Bronchial epithelial cell (primary cell): ENCODE data around the gene FAM3B. TPM values are rescaled to one million over a fixed set of nuclear protein-coding genes. Genes with fewer than 3 reads are reported as not detected.

Source experiments
- DNase-seq: peaks from one replicate; pipeline ENCODE4 v3.0.0-alpha.2; 2010; ENCODE audit warnings: low read depth
- FAIRE-seq: peaks from 2 replicates; lab custom pipeline; 2011; peaks lifted over from hg19 to GRCh38; lab: Jason Lieb, UNC
- H3K27me3 ChIP-seq: 2 replicates; pipeline ENCODE4 v1.5.1; 2011; ENCODE audit warnings: low read length; ENCODE audit not compliant: control insufficient read depth, insufficient read depth
- H3K36me3 ChIP-seq: 2 replicates; pipeline ENCODE4 v1.5.1; 2011; ENCODE audit warnings: low read length; ENCODE audit not compliant: control insufficient read depth, insufficient read depth
- H3K4me3 ChIP-seq: 2 replicates; pipeline ENCODE4 v1.5.1; 2011; ENCODE audit warnings: mild to moderate bottlenecking, low read depth, low read length, control low read depth
- total RNA-seq: library from RNA; depleted of rRNA; stranded (reverse); fragments of >200 nt; gene quantifications from 2 replicates; pipeline ENCODE4 v1.2.1, GENCODE V29; 2014
- TF ChIP-seq, protein P1 (sequence below): IDR thresholded peaks from 2 replicates; pipeline ENCODE4 v1.5.1; 2011; ENCODE audit warnings: mild to moderate bottlenecking, moderate library complexity, low read length, control low read depth, inconsistent platforms; ENCODE audit not compliant: insufficient read depth, severe bottlenecking

Gene FAM3B, protein sequence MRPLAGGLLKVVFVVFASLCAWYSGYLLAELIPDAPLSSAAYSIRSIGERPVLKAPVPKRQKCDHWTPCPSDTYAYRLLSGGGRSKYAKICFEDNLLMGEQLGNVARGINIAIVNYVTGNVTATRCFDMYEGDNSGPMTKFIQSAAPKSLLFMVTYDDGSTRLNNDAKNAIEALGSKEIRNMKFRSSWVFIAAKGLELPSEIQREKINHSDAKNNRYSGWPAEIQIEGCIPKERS
- total RNA-seq, result not detected in 2 replicates

DNA sequence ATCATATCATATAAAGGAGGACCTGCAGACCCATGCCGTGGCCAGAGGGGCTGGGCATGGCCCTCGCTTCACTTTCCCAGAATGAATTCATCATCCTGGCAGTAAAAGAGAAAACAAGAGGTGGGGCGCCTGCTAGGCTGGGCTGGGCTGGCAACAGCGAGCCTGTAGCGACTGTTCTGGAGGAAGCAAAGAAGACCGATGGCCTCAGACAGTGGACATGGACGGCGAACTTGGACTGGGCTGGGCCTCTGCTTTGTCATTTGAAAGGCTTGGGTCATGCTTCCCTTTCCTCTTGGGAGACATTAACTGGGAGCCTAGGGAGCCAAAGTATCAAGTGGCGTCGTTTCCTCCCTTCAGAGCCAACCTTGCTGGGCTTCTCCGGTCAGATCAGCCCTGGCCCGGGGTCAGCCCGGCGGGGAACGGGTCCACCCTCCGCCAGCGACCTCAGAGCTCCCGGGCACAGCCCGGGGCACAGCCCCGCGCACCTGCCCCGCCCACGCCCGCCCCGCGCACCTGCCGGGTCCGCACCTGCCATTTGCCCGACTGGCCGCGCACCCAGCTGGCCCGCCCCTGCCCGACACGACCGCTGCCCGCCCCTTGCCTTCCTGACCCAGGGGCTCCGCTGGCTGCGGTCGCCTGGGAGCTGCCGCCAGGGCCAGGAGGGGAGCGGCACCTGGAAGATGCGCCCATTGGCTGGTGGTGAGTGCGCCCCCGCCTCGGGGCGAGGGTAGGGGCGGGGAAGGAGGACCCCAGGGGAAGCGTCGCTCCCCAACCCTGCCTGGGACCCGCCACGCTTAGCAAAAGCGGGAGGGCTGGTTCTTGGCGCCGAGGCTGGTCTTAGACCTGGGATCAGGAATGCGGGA, at the start of gene FAM3B:
FAM3B (plus strand) TSS at position 602 of the 863 bp plus-strand sequence; CDS start at position 681, 79 bp downstream.
- Histone ChIP-seq H3K4me3 (no peak within 1 kb of the TSS), H3K27me3 (peaks cover 31% of the 10 kb centered on the region), H3K36me3 (no peaks in the 10 kb centered on the region)
- FAIRE-seq (no peak), DNase-seq (no peak)
- TF ChIP-seq, protein P1, sequence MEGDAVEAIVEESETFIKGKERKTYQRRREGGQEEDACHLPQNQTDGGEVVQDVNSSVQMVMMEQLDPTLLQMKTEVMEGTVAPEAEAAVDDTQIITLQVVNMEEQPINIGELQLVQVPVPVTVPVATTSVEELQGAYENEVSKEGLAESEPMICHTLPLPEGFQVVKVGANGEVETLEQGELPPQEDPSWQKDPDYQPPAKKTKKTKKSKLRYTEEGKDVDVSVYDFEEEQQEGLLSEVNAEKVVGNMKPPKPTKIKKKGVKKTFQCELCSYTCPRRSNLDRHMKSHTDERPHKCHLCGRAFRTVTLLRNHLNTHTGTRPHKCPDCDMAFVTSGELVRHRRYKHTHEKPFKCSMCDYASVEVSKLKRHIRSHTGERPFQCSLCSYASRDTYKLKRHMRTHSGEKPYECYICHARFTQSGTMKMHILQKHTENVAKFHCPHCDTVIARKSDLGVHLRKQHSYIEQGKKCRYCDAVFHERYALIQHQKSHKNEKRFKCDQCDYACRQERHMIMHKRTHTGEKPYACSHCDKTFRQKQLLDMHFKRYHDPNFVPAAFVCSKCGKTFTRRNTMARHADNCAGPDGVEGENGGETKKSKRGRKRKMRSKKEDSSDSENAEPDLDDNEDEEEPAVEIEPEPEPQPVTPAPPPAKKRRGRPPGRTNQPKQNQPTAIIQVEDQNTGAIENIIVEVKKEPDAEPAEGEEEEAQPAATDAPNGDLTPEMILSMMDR, result no peak

DNA sequence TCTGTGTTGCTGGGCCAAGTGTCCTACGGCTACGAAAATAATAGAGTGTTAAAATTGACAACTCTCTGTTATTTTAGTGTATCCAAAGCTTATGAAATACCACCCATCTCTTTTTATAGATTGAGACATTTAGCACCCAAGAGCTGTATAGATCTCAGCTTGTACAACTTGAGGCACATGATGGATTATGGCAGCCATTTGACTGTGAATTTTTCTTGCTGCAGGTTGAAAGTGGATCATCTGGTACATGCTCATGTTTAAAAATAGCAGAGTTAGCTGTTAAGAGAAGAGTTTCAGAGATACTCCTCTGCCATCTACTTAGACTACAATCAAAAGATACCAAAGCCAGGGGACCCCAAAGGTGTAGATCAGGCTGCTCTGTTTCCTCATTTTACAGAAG, 49.3 kb upstream of the FAM3B start:
- H3K4me3 ChIP-seq, result no peak overlapping the region
- DNase-seq (no peak), FAIRE-seq (no peak)
- TF ChIP-seq, protein P1, result no peak
- H3K36me3 ChIP-seq, result no peaks in the 10 kb centered on the region
- H3K27me3 ChIP-seq, result no peaks in the 10 kb centered on the region

DNA sequence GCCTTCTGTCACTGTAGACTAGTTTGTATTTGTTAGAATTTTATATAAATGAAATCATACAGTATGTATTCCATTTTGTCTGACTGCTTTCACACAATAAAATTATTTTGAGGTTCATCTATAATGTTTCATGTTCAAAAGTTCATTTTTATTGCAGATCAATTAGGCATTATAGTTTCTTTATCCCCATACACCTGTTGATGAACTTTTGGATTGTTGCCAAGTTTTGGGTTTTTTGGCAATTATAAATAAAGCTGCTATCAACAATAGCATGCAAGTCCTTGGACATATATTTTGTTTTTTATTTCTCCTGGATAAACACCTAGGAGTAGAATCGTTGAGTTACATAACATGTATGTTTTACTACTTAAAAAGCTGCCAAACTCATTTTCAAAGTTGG, 47.1 kb upstream of the FAM3B start:
- TF ChIP-seq, protein P1, result no peak
- H3K36me3 ChIP-seq, result no peaks in the 10 kb centered on the region
- FAIRE-seq (no peak), DNase-seq (no peak)
- no peaks in the 10 kb centered on the region for H3K27me3 ChIP-seq
- H3K4me3 ChIP-seq, result no peak overlapping the region

DNA sequence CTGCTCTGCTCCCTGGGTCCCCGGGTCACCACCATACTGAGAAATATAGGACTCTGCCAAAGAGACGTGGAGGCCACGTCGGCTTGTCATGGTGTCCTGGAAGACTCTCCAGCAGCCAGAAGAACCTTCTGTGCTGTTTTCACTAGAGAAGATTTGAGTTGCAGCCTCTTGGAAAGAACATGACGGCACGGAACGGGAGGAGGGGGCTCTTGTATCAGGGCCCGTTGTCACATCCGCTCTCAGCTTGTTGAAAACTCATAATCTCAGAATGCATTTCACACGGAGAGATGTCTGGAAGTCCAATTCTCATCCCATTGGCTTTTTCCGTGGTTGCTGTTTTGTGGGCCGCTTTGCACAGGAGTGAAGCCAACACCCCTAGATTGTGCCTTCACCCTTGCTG, 39.4 kb upstream of the FAM3B start:
- DNase-seq (no peak), FAIRE-seq (no peak)
- no peaks in the 10 kb centered on the region for H3K27me3 ChIP-seq
- no peak overlapping the region for H3K4me3 ChIP-seq
- TF ChIP-seq, protein P1, result no peak
- peaks cover 2% of the 10 kb centered on the region for H3K36me3 ChIP-seq

DNA sequence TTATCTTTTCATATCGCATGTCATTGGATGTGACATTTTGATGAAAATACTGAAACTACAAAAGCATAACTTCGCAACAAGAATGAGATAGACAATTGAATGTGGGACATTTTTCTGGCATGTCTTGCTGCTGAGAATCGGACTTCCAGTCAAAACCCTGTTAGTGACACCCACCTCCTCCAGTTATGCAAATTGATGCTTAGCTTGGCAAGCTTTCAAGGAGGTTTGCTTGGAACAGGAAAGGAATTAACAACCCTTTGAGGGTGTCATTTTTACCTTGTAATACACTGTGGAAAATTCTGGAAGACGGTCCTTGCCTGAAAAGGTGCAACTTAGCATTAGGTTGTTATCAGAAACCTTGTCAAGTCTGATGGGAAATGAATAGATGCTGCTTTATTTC, 38.8 kb upstream of the FAM3B start:
- H3K4me3 ChIP-seq, result no peak overlapping the region
- no peaks in the 10 kb centered on the region for H3K27me3 ChIP-seq
- no peak for FAIRE-seq
- TF ChIP-seq, protein P1, result no peak
- peaks cover 2% of the 10 kb centered on the region for H3K36me3 ChIP-seq
- DNase-seq, result no peak
